Suprapubic skin (tissue), 4 donors: ENCODE data around the gene USP15. TPM values are rescaled to one million over a fixed set of nuclear protein-coding genes. Genes with fewer than 3 reads are reported as not detected.

Source experiments
- DNase-seq, 2 donors: peaks; one replicate each; pipeline ENCODE4 v3.0.0-alpha.2; 2019; ENCODE audit warnings: low spot score in 2 of 2
- H3K27ac ChIP-seq: fragments of 200-600 bp; sonication (generic); one replicate; pipeline ENCODE4 v1.5.1; 2019
- H3K27me3 ChIP-seq: fragments of 200-600 bp; sonication (generic); one replicate; pipeline ENCODE4 v1.5.1; 2019
- H3K36me3 ChIP-seq: fragments of 200-600 bp; sonication (generic); one replicate; pipeline ENCODE4 v1.5.1; 2019
- H3K4me1 ChIP-seq: fragments of 200-600 bp; sonication (generic); one replicate; pipeline ENCODE4 v1.5.1; 2019
- H3K4me3 ChIP-seq: fragments of 200-600 bp; sonication (generic); one replicate; pipeline ENCODE4 v1.5.1; 2019; ENCODE audit warnings: mild to moderate bottlenecking
- H3K9me3 ChIP-seq: fragments of 200-600 bp; sonication (generic); one replicate; pipeline ENCODE4 v1.5.1; 2019
- EP300 ChIP-seq: sonication (generic); formaldehyde crosslinking; IDR thresholded peaks from one replicate; pipeline ENCODE4 v1.6.1; 2017; ENCODE audit warnings: antibody characterized with exemption
- POLR2A ChIP-seq, 2 donors: fragments of 450-650 bp; IDR thresholded peaks; one replicate each; pipeline ENCODE4 v1.6.1; 2017; ENCODE audit warnings: antibody characterized with exemption in 2 of 2, mild to moderate bottlenecking in 2 of 2, moderate library complexity in 2 of 2
- POLR2AphosphoS5 ChIP-seq, 3 donors: sonication (generic); formaldehyde crosslinking; IDR thresholded peaks; one replicate each; pipeline ENCODE4 v1.6.1; 2017; ENCODE audit warnings: antibody characterized with exemption in 3 of 3
- WGBS: methylation state at CpG from one replicate; pipeline ENCODE4 v1.1.5; 2018; 5-methylcytosine and 5-hydroxymethylcytosine counted together
- total RNA-seq, 4 donors: library from RNA; depleted of rRNA; stranded (reverse); fragments of >200 nt; gene quantifications; one replicate each; pipeline ENCODE4 v1.1.0, GENCODE V29; 2016
- TF ChIP-seq, protein P1 (sequence below), 2 donors: fragments of 200-600 bp in 1 of 2; fragments of 450-650 bp in 1 of 2; sonication (generic) in 1 of 2; IDR thresholded peaks; one replicate each; pipeline ENCODE4 v1.5.1; 2016 to 2019; ENCODE audit warnings: antibody characterized with exemption in 2 of 2, mild to moderate bottlenecking in 1 of 2, moderate library complexity in 1 of 2

USP15 gene
- total RNA-seq, 4 donors from 2014 or later = 59.1 to 141 (median 80.6) TPM

DNA sequence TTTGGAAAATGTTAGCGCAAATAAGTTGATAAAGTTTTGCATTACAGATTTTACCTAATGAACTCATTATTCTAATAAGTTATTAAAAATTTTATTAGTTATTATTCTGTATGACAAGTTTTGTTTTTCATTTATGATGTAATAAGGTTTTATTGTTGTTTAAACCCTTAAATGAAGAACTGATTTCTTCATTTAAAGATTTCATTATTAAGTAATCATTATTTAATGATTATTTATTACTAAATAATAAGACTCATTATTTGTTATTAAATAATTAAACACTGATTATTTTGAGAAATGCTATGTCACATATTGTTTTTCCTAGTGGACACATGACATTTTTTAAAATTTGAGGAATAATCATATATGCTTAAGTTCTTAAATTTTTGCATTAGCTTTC lies 34.2 kb downstream of the USP15 start:
- H3K9me3 ChIP-seq = no peaks in the 10 kb centered on the region
- no peak for TF ChIP-seq POLR2A (IDR thresholded peaks at IDR 0.05)
- TF ChIP-seq POLR2AphosphoS5 (IDR thresholded peaks at IDR 0.05) = no peak
- TF ChIP-seq EP300 = no peak
- TF ChIP-seq, protein P1, sequence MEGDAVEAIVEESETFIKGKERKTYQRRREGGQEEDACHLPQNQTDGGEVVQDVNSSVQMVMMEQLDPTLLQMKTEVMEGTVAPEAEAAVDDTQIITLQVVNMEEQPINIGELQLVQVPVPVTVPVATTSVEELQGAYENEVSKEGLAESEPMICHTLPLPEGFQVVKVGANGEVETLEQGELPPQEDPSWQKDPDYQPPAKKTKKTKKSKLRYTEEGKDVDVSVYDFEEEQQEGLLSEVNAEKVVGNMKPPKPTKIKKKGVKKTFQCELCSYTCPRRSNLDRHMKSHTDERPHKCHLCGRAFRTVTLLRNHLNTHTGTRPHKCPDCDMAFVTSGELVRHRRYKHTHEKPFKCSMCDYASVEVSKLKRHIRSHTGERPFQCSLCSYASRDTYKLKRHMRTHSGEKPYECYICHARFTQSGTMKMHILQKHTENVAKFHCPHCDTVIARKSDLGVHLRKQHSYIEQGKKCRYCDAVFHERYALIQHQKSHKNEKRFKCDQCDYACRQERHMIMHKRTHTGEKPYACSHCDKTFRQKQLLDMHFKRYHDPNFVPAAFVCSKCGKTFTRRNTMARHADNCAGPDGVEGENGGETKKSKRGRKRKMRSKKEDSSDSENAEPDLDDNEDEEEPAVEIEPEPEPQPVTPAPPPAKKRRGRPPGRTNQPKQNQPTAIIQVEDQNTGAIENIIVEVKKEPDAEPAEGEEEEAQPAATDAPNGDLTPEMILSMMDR (IDR thresholded peaks at IDR 0.05) = no peak
- H3K4me1 ChIP-seq = no peaks in the 10 kb centered on the region
- peaks cover 26% of the 10 kb centered on the region for H3K36me3 ChIP-seq
- no peak overlapping the region for H3K27ac ChIP-seq
- no peaks in the 10 kb centered on the region for H3K27me3 ChIP-seq
- H3K4me3 ChIP-seq = no peak overlapping the region
- DNase-seq = no peak
- WGBS = 98% methylated on average over 1 of the region's 1 CpG

DNA sequence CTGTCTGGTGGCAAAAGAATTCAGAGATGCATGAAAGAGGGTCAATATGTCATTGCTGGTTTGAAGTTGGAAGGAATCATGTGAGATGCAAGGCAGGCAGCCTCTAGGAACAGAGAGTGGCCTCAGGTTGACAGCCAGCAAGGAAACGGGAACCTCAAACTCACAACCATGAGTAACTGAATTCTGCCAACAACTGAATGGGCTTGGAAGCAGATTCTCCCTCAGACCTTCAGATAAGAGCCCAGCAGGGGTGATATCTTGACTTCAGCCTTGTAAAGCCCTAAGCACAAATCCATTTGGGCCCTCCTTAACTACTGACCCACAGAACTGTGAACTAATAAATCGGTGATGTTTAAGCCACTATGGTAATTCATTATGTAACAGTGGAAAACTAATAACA lies 35.8 kb downstream of the USP15 start:
- WGBS = 90% methylated on average over 2 of the region's 2 CpGs
- Histone ChIP-seq H3K36me3 (peaks cover 26% of the 10 kb centered on the region), H3K4me3 (no peak overlapping the region), H3K27me3 (no peaks in the 10 kb centered on the region), H3K9me3 (no peaks in the 10 kb centered on the region), H3K27ac (no peak overlapping the region), H3K4me1 (no peaks in the 10 kb centered on the region)
- DNase-seq = no peak
- TF ChIP-seq POLR2A (IDR thresholded peaks at IDR 0.05) (no peak), POLR2AphosphoS5 (IDR thresholded peaks at IDR 0.05) (no peak), EP300 (no peak)
- TF ChIP-seq, protein P1 (IDR thresholded peaks at IDR 0.05) = no peak

DNA sequence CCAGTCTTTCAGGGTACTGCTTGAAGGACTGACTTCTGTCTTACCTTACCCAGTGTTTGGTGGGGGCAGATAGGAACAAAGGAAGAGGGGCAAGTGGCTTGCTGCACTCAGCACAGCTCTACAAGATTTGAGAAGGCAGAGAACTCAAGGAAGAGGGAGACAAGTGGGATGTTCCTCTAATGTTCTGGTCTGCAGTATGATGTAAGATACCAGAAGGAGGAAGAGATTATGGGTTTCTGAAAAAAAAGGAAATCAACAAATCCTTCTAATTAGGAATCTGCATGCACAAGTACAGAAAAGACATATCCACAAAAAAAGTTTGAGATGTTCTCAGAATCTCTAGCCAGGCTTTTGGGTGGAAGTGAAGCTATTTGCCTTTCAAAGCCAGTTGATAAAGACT lies 37.1 kb downstream of the USP15 start:
- H3K4me3 ChIP-seq = no peak overlapping the region
- no peak overlapping the region for H3K27ac ChIP-seq
- H3K27me3 ChIP-seq = no peaks in the 10 kb centered on the region
- H3K9me3 ChIP-seq = no peaks in the 10 kb centered on the region
- no peak for DNase-seq
- TF ChIP-seq, protein P1 (IDR thresholded peaks at IDR 0.05) = no peak
- TF ChIP-seq EP300 (no peak), POLR2AphosphoS5 (IDR thresholded peaks at IDR 0.05) (no peak), POLR2A (IDR thresholded peaks at IDR 0.05) (no peak)
- H3K4me1 ChIP-seq = no peaks in the 10 kb centered on the region
- H3K36me3 ChIP-seq = peaks cover 26% of the 10 kb centered on the region

DNA sequence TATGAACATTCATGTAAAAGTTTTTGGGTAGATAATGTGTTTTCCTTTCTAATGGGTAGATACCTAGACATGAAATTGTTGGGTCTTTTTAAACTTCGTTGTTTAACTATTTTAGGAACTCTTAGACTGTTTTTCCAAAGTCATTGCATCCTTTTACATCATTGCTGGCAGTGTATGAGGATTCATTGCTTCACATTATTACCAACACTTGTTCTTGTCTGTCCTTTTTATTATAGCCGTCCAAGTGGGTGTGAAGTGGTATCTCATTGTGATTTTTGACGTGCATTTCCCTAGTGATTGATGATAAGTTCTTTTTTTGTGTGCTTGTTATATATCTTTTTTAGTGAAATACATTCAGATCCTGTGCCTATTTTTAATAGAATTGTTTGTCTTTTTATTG lies 39.4 kb downstream of the USP15 start:
- no peak overlapping the region for H3K4me3 ChIP-seq
- H3K4me1 ChIP-seq = no peaks in the 10 kb centered on the region
- no peak for TF ChIP-seq POLR2AphosphoS5 (IDR thresholded peaks at IDR 0.05)
- no peak for TF ChIP-seq EP300
- TF ChIP-seq, protein P1 (IDR thresholded peaks at IDR 0.05) = no peak
- no peak for TF ChIP-seq POLR2A (IDR thresholded peaks at IDR 0.05)
- WGBS = 77% methylated on average over 3 of the region's 3 CpGs
- no peak for DNase-seq
- no peaks in the 10 kb centered on the region for H3K27me3 ChIP-seq
- no peak overlapping the region for H3K27ac ChIP-seq
- no peaks in the 10 kb centered on the region for H3K9me3 ChIP-seq
- H3K36me3 ChIP-seq = peaks cover 41% of the 10 kb centered on the region

DNA sequence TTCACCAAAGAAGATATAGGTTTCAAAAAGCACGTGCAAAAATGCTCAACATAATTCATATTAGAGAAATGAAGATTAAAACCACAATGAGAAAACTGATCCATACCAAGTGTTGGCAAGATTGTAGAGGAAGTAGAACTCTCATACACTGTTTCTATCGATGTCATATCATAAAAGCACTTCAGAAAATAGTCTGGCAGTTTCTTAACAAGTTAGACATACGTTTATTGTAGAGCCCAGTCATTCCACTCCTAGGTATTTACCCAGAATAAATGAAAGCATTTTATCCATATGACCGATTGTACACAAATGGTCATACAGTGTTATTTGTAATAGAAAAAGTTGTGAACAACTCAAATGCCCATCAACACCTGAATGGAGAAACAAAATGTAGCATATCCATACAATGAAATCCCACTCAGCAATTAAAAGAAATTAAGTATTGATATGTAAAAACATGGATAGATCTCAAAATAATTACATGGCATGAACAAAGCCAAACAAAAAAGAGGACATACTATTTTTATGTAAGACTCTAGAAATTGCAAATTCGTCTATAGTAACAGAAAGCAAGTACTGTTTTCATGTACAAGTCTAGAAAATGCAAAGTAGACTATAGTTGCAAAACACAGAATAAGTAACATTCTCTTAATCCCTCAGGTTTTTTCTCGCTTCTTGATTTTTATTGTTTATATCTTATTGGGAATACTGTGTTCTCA lies 41.0 kb downstream of the USP15 start:
- Histone ChIP-seq H3K27ac (no peak overlapping the region), H3K4me1 (no peaks in the 10 kb centered on the region), H3K36me3 (peaks cover 45% of the 10 kb centered on the region), H3K4me3 (no peak overlapping the region), H3K9me3 (no peaks in the 10 kb centered on the region), H3K27me3 (no peaks in the 10 kb centered on the region)
- no peak for DNase-seq
- TF ChIP-seq, protein P1 (IDR thresholded peaks at IDR 0.05) = no peak
- TF ChIP-seq EP300 (no peak), POLR2AphosphoS5 (IDR thresholded peaks at IDR 0.05) (no peak), POLR2A (IDR thresholded peaks at IDR 0.05) (no peak)
- 81% methylated on average over 6 of the region's 6 CpGs for WGBS
